Measurements from ENCODE around the gene LRRC4B. TPM values are rescaled to one million over a fixed set of nuclear protein-coding genes. Genes with fewer than 3 reads are reported as not detected.

LRRC4B gene
- total and polyA plus RNA-seq, 2 of the 13 experiments (the other 11 are each of a cell fraction or from before 2014, with no cell fraction given): not detected

- no TSS peak for BruUV-seq (replicated peaks)
- H3K27me3 ChIP-seq (ENCODE audit: control insufficient read depth in 1 of 2, insufficient read depth in 2 of 2, low read length in 2 of 2): peaks cover 4 to 10% of the 10 kb centered on the region in 2 experiments; a peak in 3 of 5 replicates
- H3K4me2 ChIP-seq (ENCODE audit: low read depth, low read length): no peak overlapping the region
- H3K27ac ChIP-seq (ENCODE audit: extremely low read length, insufficient read depth, low read length): no peak overlapping the region
- no peak overlapping the region for H3K4me3 ChIP-seq (replicated peaks in 1 of 3; ENCODE audit: insufficient read depth in 1 of 3, low read depth in 2 of 3, low read length in 3 of 3)
- intact Hi-C loops (cut with micrococcal nuclease; ENCODE audit: unreplicated experiment): no loop called here
- POLR2A ChIA-PET: no interaction called here
- 44% methylated on average over 17 of the region's 37 CpGs for WGBS (ENCODE audit: low lambda C conversion rate)
- ATAC-seq (no peak), FAIRE-seq (no peak), DNase-seq (ENCODE audit: low spot score) (no peak)
- in situ Hi-C loops (cut with HindIII; ENCODE audit: extremely low pct_ligation_motif_present, low pct_unique_long_range_greater_than_20kb): no loop called here
- TF ChIP-seq POGZ (CRISPR knock-in tag; IDR thresholded peaks at IDR 0.05) (no peak), NFYB (CRISPR knock-in tag; IDR thresholded peaks at IDR 0.05) (no peak), ZBTB1 (CRISPR knock-in tag; IDR thresholded peaks at IDR 0.05; ENCODE audit: borderline replicate concordance) (no peak), REL (CRISPR knock-in tag; conservative IDR thresholded peaks at IDR 0.05) (no peak), ZSCAN25 (CRISPR knock-in tag; IDR thresholded peaks at IDR 0.05) (no peak), MED1 (CRISPR knock-in tag; IDR thresholded peaks at IDR 0.05) (no peak), ETV6 (CRISPR knock-in tag; conservative IDR thresholded peaks at IDR 0.05) (no peak), ZNF510 (CRISPR knock-in tag; IDR thresholded peaks at IDR 0.05; ENCODE audit: low read depth) (no peak)
- H3K79me2 ChIP-seq (ENCODE audit: insufficient read depth, low read length): no peaks in the 10 kb centered on the region
- CTCF ChIA-PET (ENCODE audit: low intra/inter-chr PET ratio, low total read pairs): interaction anchor here (1.2 to 2.4 kb wide), 3 partner anchors 112 to 124 kb away, joined by 4 to 71 read pairs (median 21); partner anchors contain the start of gene NAPSA
- no peak overlapping the region for H3K9ac ChIP-seq (ENCODE audit: insufficient read depth, low read depth, low read length)
- no peaks in the 10 kb centered on the region for H3K4me1 ChIP-seq (ENCODE audit: insufficient read depth, low read length)
- no peaks in the 10 kb centered on the region for H3K36me3 ChIP-seq (replicated peaks in 1 of 2; ENCODE audit: control insufficient read depth in 1 of 2, insufficient read depth in 2 of 2, low read length in 2 of 2)
- no peak overlapping the region for H2AFZ ChIP-seq (ENCODE audit: low read length)
- H4K20me1 ChIP-seq (ENCODE audit: insufficient read depth, low read length): no peaks in the 10 kb centered on the region
- H3K9me3 ChIP-seq (ENCODE audit: low read length): no peaks in the 10 kb centered on the region
These were observed 87.7 kb downstream of the LRRC4B start for GRCh38 chr19:50480281-50481111.

Measured in HepG2 (cell line).